Neural cell (in vitro differentiated cells): Measurements from ENCODE around the gene GID4. TPM values are rescaled to one million over a fixed set of nuclear protein-coding genes. Genes with fewer than 3 reads are reported as not detected.

Experiments used
- H2AFZ ChIP-seq: fragments of 200-600, 300-800 bp; sonication (generic), shearing (Covaris generic); 2 replicates; pipeline ENCODE4 v1.6.0; 2014; ENCODE audit warnings: low read depth, mild to moderate bottlenecking, antibody characterized with exemption, low read length, moderate library complexity
- H3F3A ChIP-seq: fragments of 200-600 bp; shearing (Covaris generic); 2 replicates; pipeline ENCODE4 v1.6.1; 2016; ENCODE audit warnings: mild to moderate bottlenecking, moderate library complexity, mixed read lengths, antibody characterized with exemption, low read length; ENCODE audit not compliant: insufficient read depth, poor library complexity, severe bottlenecking
- H3K27ac ChIP-seq: fragments of 200-600, 300-800 bp; sonication (generic), shearing (Covaris generic); 2 replicates; pipeline ENCODE4 v1.5.1; 2014; ENCODE audit warnings: mild to moderate bottlenecking, low read length, moderate library complexity
- H3K27me3 ChIP-seq: fragments of 300-800, 200-600 bp; sonication (generic), shearing (Covaris generic); 2 replicates; pipeline ENCODE4 v1.6.0; 2014; ENCODE audit warnings: mild to moderate bottlenecking, low read depth, low read length, moderate library complexity; ENCODE audit not compliant: insufficient read depth
- H3K36me3 ChIP-seq: fragments of 300-800, 200-600 bp; sonication (generic), shearing (Covaris generic); 2 replicates; pipeline ENCODE4 v1.5.1; 2014; ENCODE audit warnings: mild to moderate bottlenecking, antibody characterized with exemption, low read length, moderate library complexity; ENCODE audit not compliant: insufficient read depth
- H3K4me2 ChIP-seq: fragments of 300-800, 200-600 bp; sonication (generic), shearing (Covaris generic); 2 replicates; pipeline ENCODE4 v1.6.0; 2014; ENCODE audit warnings: mild to moderate bottlenecking, low read length
- H3K4me3 ChIP-seq: fragments of 300-800, 200-600 bp; sonication (generic), shearing (Covaris generic); 2 replicates; pipeline ENCODE4 v1.5.1; 2014; ENCODE audit warnings: mild to moderate bottlenecking, low read length, moderate library complexity
- H3K79me2 ChIP-seq: fragments of 200-600 bp; shearing (Covaris generic); replicated peaks from 2 replicates; pipeline ENCODE4 v1.6.0; 2014; ENCODE audit warnings: mild to moderate bottlenecking, low read length, moderate library complexity; ENCODE audit not compliant: insufficient read depth
- H3K9ac ChIP-seq: fragments of 300-800, 200-600 bp; sonication (generic), shearing (Covaris generic); 2 replicates; pipeline ENCODE4 v1.6.1; 2016; ENCODE audit warnings: mild to moderate bottlenecking, low read length, mixed read lengths
- H3K9me2 ChIP-seq: fragments of 200-600 bp; shearing (Covaris generic); 2 replicates; pipeline ENCODE4 v1.6.1; 2016; ENCODE audit warnings: mild to moderate bottlenecking, low read length, mixed read lengths; ENCODE audit not compliant: insufficient read depth
- H3K9me3 ChIP-seq: fragments of 200-600, 300-800 bp; sonication (generic), shearing (Covaris generic); 2 replicates; pipeline ENCODE4 v1.6.1; 2016; ENCODE audit warnings: mild to moderate bottlenecking, mixed run types, low read length, moderate library complexity, mixed read lengths
- H4K20me1 ChIP-seq: fragments of 200-600 bp; shearing (Covaris generic); 2 replicates; pipeline ENCODE4 v1.6.1; 2016; ENCODE audit warnings: mild to moderate bottlenecking, mixed run types; ENCODE audit not compliant: insufficient read depth
- CTCF ChIP-seq: fragments of 450-650 bp; IDR thresholded peaks from 2 replicates; pipeline ENCODE4 v1.5.1; 2014; ENCODE audit warnings: antibody characterized with exemption, mild to moderate bottlenecking, moderate library complexity; ENCODE audit not compliant: poor library complexity, severe bottlenecking
- EP300 ChIP-seq: fragments of 450-650 bp; conservative IDR thresholded peaks from 2 replicates; pipeline ENCODE4 v1.6.1; 2014; ENCODE audit warnings: antibody characterized with exemption, mild to moderate bottlenecking, moderate library complexity; ENCODE audit not compliant: poor library complexity, severe bottlenecking
- EZH2 ChIP-seq: fragments of 200-600, 300-800 bp; shearing (Covaris generic), sonication (generic); IDR thresholded peaks from 2 replicates; pipeline ENCODE4 v1.6.1; 2014; ENCODE audit warnings: antibody characterized with exemption, low read length, borderline replicate concordance, mild to moderate bottlenecking; ENCODE audit not compliant: insufficient read depth, poor library complexity, severe bottlenecking
- MXI1 ChIP-seq: fragments of 450-650 bp; conservative IDR thresholded peaks from 2 replicates; pipeline ENCODE4 v1.6.1; 2014; ENCODE audit warnings: antibody characterized with exemption, mild to moderate bottlenecking; ENCODE audit not compliant: poor library complexity, severe bottlenecking
- POLR2AphosphoS5 ChIP-seq: IDR thresholded peaks from 2 replicates; pipeline ENCODE4 v1.6.1; 2012
- RAD21 ChIP-seq: fragments of 450-650 bp; conservative IDR thresholded peaks from 2 replicates; pipeline ENCODE4 v1.6.1; 2014; ENCODE audit warnings: antibody characterized with exemption, mild to moderate bottlenecking, moderate library complexity
- REST ChIP-seq: IDR thresholded peaks from 2 replicates; pipeline ENCODE4 v1.6.1; 2012; ENCODE audit warnings: borderline replicate concordance
- SMC3 ChIP-seq: fragments of 450-650 bp; conservative IDR thresholded peaks from 2 replicates; pipeline ENCODE4 v1.6.1; 2014; ENCODE audit warnings: antibody characterized with exemption, mild to moderate bottlenecking, moderate library complexity; ENCODE audit not compliant: poor library complexity
- TAF1 ChIP-seq: IDR thresholded peaks from 2 replicates; pipeline ENCODE4 v1.6.1; 2012; ENCODE audit warnings: low read depth
- polyA plus RNA-seq: library from polyadenylated mRNA; depleted of rRNA; stranded (reverse); fragments of >200 nt; gene quantifications from 2 replicates; pipeline ENCODE4 v1.2.3, GENCODE V29; 2014

GID4 gene
- polyA plus RNA-seq, 1 donor from 2014 or later = 4.9 TPM

DNA sequence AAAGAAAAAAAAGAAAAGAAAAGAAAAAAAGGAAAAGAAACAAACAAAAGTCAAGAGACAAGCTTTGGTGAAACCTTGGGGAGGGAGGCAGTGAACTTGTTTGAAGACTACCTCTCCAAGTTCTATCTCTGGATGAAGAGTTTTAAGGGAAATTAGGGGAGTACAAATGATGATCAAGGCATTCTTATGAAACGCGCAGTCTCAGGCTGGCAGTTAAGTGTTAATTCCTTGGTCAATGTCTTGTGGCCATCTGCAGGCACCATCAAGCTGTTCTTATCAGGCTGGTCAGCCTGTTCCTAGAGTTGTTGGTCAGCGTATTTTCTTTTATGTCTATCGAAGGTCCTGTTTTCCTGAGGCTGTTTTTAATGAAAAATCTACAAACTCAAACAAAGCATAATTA lies 40.3 kb downstream of the GID4 start:
- no peaks in the 10 kb centered on the region for H4K20me1 ChIP-seq
- no peak overlapping the region for H3K9ac ChIP-seq
- H3K4me3 ChIP-seq = no peak overlapping the region
- H3K27ac ChIP-seq = no peak overlapping the region
- no peak for TF ChIP-seq MXI1
- no peak for TF ChIP-seq REST
- TF ChIP-seq CTCF = no peak
- TF ChIP-seq EP300 = no peak
- TF ChIP-seq SMC3 = no peak
- no peak for TF ChIP-seq TAF1
- TF ChIP-seq POLR2AphosphoS5 = no peak
- no peak for TF ChIP-seq RAD21
- no peak for TF ChIP-seq EZH2
- H3K79me2 ChIP-seq = no peaks in the 10 kb centered on the region
- H3K4me2 ChIP-seq = no peak overlapping the region
- no peak overlapping the region for H2AFZ ChIP-seq
- no peaks in the 10 kb centered on the region for H3K27me3 ChIP-seq
- no peaks in the 10 kb centered on the region for H3K9me2 ChIP-seq
- H3K36me3 ChIP-seq = no peaks in the 10 kb centered on the region
- H3F3A ChIP-seq = no peaks in the 10 kb centered on the region
- H3K9me3 ChIP-seq = no peaks in the 10 kb centered on the region

DNA sequence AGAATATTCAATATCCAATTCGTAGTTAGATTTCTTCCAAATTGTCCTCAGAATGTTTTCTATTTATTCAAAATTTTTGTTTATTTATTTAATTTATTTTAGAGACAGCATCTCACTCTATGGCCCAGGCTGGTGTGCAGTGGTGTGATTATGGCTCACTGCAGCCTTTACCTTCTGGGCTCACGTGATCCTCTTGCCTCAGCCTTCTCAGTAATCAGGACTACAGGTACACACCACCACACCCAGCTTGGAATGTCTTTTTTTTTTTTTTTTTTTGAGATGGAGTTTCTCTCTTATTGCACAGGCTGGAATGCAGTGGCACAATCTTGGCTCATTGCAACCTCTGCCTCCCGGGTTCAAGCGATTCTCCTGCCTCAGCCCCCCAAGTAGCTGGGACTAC lies 45.0 kb downstream of the GID4 start:
- H3K4me2 ChIP-seq = no peak overlapping the region
- H3K79me2 ChIP-seq = no peaks in the 10 kb centered on the region
- TF ChIP-seq REST (no peak), CTCF (no peak), MXI1 (no peak), EZH2 (no peak), POLR2AphosphoS5 (no peak)
- H3K9me3 ChIP-seq = no peaks in the 10 kb centered on the region
- no peak overlapping the region for H2AFZ ChIP-seq
- H4K20me1 ChIP-seq = no peaks in the 10 kb centered on the region
- H3K4me3 ChIP-seq = no peak overlapping the region
- no peaks in the 10 kb centered on the region for H3K36me3 ChIP-seq
- no peak overlapping the region for H3K9ac ChIP-seq
- H3F3A ChIP-seq = no peaks in the 10 kb centered on the region
- H3K27ac ChIP-seq = no peak overlapping the region
- H3K27me3 ChIP-seq = no peaks in the 10 kb centered on the region
- no peaks in the 10 kb centered on the region for H3K9me2 ChIP-seq
